Fibroblast of skin of abdomen (primary cell): ENCODE measurements around the gene SLC39A5.
A peak's percentile ranks its signal among the peaks of the same experiment; 100 is the strongest.
"Not testable (repeated sequence)": the region's sequence is repeated elsewhere in the genome, so short reads cannot be mapped to it uniquely, and the experiment has no call there.

Experiments
- DNase-seq: peaks from one replicate; pipeline ENCODE4 v3.0.0-alpha.2; 2013

SLC39A5 gene

DNA sequence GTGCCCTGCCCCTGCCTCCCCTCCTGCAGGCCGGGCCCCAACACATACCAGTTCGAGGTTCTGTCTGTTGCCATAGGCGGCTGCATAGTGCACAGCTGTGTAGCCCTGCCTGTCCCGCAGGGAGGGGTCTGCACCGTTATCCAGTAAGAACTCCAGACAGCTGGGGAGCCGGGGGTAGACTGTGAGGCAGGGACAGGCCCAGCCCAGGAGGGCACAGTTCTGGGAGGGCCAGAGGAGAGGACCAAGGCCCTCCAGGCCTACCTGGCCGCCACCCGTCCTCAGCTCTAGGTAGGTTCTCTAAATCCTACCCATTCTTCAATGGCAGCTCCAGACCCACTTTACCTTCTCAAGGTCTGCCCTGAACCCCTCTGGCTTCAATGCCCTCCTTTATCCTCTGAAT is 18.9 kb downstream of the SLC39A5 start:
- no peak for DNase-seq

DNA sequence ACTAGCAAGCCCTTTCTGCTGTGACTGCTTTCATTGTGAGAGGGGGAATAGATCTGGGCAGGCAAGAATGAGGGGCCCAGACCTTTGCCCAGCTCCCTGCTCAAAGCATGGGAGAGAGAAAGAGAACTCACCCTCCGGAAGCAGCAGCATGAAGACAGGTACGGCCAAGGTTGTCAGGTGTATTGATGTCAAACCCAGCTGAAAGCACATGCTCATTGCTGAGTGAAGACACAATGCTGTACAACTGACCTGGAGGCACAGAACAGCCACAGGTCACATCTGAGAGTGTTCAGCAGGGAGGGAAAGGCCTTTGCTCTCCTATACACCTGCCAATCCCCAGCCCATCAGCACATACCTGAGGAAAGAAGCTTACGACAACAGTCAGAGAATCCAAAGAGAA is 22.8 kb downstream of the SLC39A5 start:
- DNase-seq, result no peak

DNA sequence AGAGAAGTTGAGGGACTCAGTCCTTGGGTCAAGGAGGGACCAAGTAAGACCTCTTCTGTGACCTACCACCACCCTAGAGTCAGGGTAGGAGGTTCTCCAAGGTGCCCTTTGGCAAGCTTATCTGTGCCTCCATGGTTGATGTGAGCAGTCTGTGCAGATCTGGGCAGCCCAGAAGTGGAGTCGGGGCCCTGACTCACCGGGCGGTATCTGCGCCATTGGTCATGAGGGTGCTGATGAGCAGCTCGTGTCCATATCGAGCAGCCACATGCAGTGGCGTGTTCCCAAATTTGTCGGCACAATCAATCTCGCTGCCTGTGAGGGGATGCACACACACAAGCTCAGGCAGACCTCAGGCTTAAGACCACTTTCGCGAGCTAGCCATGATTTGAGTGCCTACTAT is 23.2 kb downstream of the SLC39A5 start:
- DNase-seq, result no peak

DNA sequence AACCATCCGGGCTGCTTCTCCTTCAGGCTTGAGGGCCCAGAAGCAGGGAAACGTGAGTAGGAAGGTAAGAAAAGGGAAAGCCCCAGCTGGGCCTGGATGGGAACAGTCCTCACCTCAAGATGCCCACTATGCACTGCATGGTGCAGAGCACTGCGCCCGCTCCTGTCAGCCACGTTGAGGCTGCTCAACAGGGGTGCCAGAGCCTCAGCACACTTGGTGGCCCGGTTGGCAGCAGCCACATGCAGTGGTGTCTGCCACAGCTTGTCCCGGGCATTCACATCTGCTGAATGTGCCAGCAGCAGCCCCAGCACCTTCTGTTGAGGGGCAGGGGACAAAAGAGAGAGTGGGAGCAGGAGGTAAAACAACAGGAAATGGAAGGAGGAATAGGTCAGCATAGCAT is 25.8 kb downstream of the SLC39A5 start:
- DNase-seq, result no peak

DNA sequence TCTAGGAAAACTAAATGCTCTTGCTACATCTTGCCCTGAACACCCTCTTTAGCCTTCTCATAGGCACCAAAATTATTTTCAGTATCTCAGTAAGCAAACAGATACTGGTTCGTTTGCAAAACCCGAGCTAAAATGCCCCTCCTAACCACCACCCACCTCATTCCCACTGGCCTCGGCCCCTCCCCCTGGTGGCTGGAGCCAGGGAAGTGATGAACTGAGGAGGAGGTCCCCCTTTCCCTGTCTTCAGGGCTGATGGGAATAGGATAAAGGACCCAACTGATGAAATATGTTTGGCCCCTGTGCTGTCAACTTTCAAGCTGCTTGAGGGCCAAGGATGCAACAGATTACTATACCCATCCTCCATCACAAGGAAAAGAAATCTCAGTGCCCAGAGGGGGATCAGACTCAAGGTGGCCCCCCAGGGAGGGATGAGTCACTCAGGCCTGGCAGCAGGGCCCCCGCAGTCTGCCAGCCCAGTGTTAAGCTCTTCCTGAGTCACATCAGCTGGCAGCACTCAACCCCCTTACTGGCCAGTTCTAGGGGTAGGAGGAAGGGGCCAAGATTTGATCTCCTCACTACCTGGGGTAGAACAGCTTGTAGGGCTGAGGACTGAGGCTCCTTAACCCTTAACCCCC is 26.6 kb downstream of the SLC39A5 start:
- peak; percentile 28 for DNase-seq

DNA sequence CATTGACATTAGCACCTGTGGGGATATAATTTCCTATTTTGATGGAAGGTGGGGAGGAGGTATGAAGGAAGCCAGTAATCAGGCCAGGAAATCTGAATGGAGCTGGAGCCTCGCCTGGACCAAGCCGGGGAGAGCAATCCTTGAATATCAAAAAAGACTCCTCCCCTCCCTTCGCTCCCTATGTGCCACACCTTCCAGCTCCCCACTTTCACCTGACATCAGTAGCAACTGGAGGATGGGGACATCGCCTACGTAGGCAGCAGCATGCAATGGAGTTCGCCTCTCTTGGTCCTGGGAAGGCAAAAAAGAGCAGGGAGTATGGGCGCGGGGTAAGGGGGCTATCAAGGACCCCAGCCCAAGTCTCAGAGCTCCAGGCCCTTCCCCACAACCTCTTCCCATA is 27.2 kb downstream of the SLC39A5 start:
- DNase-seq, result no peak

DNA sequence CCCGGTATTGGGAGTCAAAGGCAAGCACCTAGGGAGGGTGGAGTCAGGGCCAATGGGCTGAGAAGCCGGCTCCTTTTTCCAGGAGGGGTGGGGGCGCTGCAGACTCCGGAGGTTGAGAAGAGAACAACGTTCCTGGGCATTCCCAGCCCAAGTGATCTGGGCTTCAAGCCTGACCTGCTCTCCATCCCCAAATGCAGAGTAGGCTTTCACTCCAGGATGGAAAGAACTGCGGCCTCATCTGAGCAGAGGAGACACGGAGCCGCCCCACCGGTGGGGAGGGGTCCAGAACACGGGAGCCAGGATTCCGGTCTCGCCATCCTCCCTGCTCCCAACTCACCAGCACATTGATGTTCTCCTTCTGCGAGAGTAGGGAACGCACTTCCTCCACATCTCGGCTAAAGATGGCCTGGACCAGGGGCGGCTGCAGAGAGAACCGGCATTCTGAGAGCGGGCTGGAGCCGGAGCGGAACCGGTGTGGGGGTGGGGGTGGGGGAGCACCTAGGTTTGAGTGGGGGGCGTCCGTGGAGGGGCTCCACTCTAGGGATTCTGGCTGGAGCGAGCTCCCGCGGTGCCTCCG is 27.7 kb downstream of the SLC39A5 start:
- DNase-seq, result peak; percentile 21

DNA sequence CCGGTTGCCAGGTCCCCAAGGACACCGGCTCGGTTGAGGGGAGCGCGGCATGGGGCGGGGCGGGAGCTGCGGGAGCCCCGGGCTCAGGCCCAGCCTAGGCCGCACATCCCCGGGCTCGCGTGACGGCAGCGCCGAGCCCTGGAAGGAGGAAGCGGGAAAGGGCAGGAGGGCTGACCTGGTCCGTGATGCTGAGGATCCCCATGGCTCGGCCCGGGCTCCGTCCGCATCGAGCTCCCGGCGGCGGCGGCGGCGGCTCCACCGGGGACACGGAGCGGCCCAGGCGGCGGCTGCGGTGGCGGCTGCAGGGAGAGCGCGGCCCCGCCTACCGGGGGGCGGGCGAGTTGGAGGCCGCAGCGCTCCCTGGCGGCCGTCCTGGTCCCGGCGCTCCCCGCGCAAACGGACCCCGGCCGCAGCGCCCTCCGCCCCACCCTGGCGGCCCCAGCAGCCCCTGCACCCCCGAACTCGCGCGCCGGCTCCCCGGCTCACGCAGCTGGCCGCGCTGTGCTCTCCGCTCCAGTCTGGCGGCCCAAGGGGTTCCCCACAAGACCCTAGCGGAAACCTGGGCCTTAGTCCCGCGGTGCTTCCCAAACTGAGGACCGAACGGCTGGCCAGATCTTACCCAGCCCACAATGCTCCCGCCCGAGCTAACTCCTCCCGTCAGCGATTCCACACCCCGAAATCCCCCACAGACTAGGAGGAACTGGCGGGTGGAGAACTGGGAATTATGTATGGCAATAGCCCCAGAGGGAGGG is 28.4 kb downstream of the SLC39A5 start, which contains the start of gene ANKRD52:
TSS of gene ANKRD52 (minus strand) at position 317 of the 752 bp plus-strand sequence. CDS start at position 202, 115 bp downstream.
- DNase-seq, result peak; percentile 80

DNA sequence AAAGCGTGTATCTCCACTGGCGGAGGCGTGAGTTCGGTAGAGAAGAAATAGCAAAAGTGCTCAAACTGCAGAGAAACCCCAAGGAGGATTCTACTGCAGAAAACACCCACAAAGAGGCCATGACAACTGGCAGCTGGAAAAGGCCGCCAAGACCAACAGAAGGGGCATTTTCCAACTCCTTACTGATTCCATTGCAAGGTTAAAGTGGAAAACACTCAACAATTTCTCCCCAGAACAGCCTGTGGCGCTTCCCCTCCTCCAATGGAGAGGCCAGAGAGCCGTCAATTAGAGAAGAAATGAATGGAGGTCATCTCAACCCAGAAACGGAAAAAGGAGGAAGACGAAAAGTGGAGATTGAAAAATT is 29.0 kb downstream of the SLC39A5 start:
- DNase-seq, result no peak

DNA sequence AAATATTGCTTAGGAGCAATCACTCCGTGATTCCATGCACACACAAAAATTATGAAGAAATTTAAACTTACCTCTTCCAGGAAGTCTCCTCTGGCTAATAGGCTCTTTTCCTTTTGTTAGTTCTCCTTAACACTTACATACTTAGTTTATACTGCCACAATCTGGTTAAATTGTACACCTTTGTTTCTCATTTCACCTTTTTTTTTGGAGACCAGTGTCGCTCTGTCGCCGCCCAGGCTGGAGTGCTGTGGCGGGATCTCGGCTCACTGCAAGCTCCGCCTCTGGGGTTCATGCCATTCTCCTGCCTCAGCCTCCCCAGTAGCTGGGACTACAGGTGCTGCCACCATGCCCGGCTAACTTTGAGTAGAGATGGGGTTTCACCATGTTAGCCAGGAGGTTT is 30.5 kb downstream of the SLC39A5 start:
- DNase-seq, result no peak

DNA sequence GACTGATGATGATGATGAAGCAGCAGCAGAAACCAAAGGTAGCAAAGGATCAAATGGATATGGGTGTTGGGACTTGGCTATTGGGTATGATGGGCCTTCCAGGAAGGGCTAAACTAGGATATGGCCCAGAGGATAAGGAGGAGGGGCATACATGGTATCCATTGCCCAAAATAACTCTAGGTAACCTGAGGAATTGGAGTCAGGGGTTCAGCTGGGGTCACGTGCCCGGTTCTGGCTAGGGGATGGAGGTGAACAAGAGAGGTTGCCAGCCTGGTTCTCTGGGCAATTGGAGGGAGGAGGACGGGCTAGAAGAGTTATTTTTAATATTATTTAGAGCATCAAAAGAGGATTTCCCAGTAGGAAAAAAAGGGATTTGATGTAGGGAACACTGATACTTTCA is 31.1 kb downstream of the SLC39A5 start:
- DNase-seq, result no peak

DNA sequence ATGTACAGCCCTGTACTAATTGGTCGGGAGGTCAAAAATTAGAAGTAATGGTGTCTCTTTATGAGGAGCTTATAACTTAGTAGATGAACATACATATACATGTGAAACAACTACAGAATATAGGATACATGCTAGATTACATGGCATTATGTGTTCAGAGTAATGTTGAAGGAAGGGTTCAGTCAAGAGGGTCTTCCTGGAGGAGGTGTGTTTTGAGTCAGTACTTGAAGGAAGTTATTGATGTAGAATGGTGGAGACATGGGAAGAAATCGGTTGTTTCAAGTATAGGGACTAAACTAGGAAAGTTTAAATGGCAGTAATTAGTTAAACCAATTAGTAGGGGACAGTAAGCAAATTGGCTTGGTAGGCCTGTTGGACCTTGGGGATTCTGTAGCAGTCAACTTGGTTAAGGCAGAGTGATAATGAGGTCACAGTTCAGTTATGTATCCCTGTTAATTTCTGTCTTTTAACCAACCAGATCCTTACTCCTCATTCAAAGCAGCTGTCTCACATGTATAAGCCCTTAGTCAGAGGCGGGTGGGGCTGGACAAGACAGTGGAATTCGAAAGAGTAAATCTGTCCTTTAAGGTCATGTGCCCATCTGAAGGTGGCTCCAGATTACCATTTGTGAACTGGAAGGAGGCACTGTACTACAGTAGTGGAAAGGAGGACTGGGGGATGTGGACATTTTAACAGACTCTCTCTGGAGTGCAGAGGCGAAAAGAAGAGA is 31.8 kb downstream of the SLC39A5 start:
- DNase-seq, result peak; percentile 87

DNA sequence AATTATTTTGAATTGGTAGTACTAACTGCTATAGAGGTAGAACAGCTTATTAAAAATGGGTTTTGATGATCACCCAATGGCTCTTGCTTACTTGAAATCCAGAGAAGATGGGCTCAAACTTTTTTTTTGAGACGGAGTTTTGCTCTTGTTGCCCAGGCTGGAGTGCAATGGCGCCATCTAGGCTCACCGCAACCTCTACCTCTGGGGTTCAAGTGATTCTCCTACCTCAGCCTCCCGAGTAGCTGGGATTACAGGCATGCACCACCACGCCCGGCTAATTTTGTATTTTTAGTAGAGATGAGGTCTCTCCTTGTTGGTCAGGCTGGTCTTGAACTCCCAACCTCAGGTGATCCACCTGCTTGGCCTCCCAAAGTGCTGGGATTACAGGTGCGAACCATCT is 33.1 kb downstream of the SLC39A5 start:
- not testable (repeated sequence) for DNase-seq

DNA sequence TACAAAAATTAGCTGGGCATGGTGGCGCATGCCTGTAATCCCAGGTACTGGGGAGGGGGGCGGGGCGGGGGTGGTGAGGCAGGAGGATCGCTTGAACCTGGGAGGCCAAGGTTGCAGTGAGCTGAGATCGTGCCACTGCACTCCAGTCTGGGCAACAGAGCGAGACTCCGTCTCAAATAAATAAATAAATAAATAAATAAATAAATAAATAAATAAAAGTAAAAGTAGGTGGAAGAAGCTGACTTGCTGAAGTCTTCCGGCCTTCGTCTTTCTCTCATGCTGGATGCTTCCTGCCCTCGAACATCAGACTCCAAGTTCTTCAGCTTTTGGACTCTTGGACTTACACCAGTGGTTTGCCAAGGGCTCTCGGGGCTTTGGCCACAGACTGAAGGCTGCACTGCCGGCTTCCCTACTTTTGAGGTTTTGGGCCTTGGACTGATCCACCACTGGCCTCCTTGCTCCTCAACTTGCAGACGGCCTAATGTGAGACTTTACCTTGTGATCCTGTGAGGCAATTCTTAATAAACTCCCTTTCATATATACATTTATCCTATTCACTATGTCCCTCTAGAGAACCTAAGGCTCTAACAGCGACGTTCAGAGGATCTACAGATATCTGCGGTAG is 36.3 kb downstream of the SLC39A5 start:
- DNase-seq, result not testable (repeated sequence)

DNA sequence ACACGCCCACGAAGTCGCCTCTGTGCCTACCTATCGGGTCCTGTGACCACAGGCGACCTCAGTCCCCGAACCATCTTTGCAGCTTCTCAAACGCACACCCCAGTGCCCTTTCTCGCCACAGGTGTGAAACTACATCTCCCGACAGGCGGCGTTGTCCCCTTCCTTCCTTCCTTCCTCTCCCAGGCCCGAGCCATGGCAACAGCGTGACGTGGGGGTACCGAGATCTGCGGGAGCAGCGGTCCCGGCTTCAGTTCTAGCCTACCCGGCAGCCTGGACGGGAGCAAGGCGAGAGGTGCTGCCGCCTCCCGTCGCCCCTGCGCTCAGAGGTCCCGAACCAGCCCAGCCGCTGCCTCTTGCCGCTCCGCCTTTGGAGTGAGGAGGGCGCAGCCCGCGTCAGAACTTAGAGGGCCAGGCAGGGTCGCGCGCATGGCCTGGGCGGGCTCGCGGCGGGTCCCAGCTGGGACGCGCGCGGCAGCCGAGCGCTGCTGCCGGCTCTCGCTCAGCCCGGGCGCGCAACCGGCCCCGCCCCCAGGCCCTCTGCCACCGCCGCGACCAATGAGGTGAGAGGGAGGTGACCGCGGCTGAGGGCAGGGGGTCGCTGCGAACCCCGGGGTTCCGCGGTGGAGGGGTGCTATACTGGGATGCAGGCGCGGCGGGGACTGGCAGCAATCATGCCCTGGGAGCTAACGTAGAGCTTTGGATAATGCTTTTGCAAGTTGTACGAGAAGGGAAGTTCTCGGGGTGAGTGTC is 37.0 kb downstream of the SLC39A5 start, which contains the start of gene COQ10A:
TSS of gene COQ10A (plus strand) at position 250 of the 750 bp plus-strand sequence. CDS start at position 427, 177 bp downstream.
- DNase-seq, result peak; percentile 85

DNA sequence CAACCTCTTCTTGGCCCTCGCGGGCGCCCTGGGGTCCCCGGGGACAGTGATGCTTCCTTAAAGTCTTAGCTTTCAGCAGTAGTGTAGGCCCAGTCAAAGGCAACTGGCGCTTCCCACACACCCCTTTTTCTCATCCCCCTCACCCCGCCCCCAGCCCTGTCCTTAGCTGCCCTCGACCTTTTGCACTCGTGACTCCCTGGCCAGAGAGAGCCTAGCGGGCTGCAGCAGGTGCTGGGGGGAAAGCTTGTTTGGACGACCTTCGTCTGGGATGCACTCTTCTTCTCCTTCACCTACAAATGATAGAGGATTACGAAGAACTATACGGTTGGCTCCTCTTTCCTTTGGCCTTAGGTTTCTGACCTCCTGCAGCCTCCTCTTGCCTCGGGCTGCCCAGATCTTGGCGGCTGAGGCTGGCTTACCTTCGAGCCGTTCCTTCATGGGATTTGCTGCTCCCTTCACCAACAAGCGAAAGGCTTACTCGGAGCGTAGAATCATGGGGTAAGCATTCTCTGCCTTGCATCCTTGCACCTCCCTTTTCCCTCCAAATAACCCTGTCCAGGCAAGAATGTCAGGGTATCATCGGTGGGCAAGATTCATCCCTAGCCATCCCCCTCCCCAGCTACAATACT is 37.7 kb downstream of the SLC39A5 start:
- no peak for DNase-seq

DNA sequence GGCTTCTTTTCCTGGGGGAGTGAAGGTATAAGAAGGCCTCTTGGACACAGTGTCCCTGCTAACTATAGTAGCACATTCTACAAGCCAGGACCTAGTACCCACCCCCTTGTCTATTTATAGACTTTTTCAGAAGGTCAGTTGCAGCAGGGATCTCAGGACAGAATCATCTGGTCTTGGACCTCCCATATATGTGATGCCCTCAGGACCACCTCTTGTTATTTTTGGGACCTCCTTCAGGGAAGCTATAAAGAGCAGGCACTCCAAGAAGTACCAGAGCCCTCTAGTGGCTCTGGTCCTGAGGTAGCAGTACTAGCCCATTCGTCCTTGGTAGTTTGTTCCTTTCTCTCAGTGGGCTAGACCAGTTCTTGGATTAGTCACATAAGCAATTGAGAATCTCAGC is 41.2 kb downstream of the SLC39A5 start:
- DNase-seq, result peak; percentile 30

DNA sequence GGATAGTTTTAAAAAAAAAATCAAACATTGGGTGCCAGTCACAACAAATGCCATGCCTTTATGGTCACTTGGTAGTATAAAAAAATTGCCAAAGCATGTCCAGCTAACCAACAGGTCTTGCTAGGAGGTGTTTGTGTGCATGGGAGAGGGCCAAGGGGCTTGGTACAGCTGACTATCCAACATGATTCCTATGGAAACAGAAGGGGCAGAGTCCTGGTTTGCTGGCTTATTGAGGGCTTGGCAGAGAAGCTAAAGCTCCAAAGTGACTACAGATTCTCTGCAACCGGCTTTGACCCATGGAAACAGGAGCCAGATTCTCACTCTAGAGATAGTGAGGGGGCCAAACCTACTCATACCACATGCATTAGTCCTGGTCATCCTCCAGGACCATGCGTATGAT is 42.6 kb downstream of the SLC39A5 start:
- DNase-seq, result not testable (repeated sequence)

DNA sequence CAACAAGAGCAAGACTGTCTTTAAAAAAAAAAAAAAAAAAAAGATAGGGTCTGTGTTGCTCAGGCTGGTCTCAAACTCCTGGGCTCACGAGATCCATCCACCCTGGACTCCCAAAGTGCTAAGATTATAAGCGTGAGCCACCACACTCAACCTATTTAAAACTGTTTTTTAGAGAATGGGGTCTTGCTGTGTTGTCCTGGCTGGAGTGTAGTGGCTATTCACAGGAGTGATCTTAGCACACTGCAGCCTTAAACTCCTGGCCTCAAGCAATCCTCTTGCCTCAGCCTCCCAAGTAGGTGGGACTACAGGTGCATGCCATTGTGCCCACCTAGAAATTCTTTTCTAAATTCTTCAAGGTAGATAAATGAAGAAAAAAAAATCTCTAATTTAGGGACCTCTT is 44.4 kb downstream of the SLC39A5 start:
- DNase-seq, result no peak

DNA sequence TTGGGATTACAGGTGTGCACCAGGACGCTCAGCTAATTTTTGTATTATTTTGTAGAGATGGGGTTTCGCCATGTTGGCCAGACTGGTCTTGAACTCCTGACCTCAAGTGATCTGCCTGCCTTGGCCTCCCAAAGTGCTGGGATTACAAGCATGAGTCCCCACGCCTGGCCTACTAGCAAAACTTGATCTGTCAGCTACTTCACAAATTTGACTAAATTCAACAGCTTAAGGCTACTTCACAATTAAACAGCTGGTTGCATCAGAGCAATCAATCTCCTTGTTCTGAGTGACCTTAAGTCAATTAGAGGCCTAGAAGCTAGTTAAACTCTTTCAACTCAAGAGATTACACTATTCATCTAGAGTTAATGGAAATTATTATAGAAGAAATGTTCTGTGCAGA is 49.1 kb downstream of the SLC39A5 start:
- no peak for DNase-seq

DNA sequence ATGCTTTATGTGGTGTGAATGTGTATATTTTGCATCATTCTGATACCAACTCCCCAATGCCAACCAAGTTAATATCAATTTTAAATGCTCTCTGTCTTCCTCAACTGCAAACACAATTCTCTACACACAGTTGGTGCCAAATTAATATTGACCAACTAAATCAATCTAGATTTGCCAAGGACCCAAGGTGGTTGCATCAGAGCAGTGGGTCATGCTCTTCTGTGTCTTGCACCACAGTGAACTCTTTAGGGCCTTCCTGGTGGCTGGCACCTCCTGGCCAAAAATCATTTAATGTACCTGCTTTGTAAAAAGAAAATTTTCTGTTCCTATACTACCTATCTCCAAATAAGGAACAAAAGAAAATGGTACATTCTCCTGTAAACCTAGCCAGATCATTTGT is 51.0 kb downstream of the SLC39A5 start:
- DNase-seq, result no peak
